HepG2 (cell line): ENCODE results near the gene ZNF507. TPM values are rescaled to one million over a fixed set of nuclear protein-coding genes. Genes with fewer than 3 reads are reported as not detected.

ENCODE experiments used
- FIP1L1 ChIP-seq: fragments of 200-400 bp; formaldehyde crosslinking; IDR thresholded peaks from 2 replicates; pipeline ENCODE4 v1.6.1; 2018; ENCODE audit warnings: low read depth, mild to moderate bottlenecking, low read length, moderate library complexity, borderline replicate concordance; ENCODE audit not compliant: insufficient read depth
- HNRNPK ChIP-seq: fragments of 200-400 bp; formaldehyde crosslinking; IDR thresholded peaks from 2 replicates; pipeline ENCODE4 v1.6.1; 2018; ENCODE audit warnings: low read length, low read depth, moderate library complexity, mild to moderate bottlenecking; ENCODE audit not compliant: poor library complexity, severe bottlenecking
- JUNB ChIP-seq: sonication (generic); formaldehyde crosslinking; IDR thresholded peaks from 2 replicates; pipeline ENCODE4 v1.8.0; 2022; ENCODE audit warnings: missing genetic modification reagents, mild to moderate bottlenecking, borderline replicate concordance
- LBX2 ChIP-seq: sonication (generic); formaldehyde crosslinking; IDR thresholded peaks from 2 replicates; pipeline ENCODE4 v1.5.0; 2020; ENCODE audit warnings: missing genetic modification reagents, mild to moderate bottlenecking, borderline replicate concordance
- NFE2L1 ChIP-seq: sonication (generic); formaldehyde crosslinking; IDR thresholded peaks from 2 replicates; pipeline ENCODE4 v1.4.0; 2020; ENCODE audit warnings: missing genetic modification reagents, mild to moderate bottlenecking, borderline replicate concordance
- NPAS2 ChIP-seq: sonication (generic); formaldehyde crosslinking; IDR thresholded peaks from 2 replicates; pipeline ENCODE4 v1.8.0; 2022; ENCODE audit warnings: mild to moderate bottlenecking, missing genetic modification reagents, borderline replicate concordance
- PHF5A ChIP-seq: IDR thresholded peaks from one replicate; pipeline ENCODE4 v1.6.1; 2018; ENCODE audit warnings: low read depth, missing genetic modification reagents; ENCODE audit not compliant: unreplicated experiment
- PPARG ChIP-seq: conservative IDR thresholded peaks from 2 replicates; pipeline ENCODE4 v1.6.1; 2016; ENCODE audit warnings: missing biosample characterization, missing genetic modification reagents
- RBAK ChIP-seq: sonication (generic); formaldehyde crosslinking; IDR thresholded peaks from 2 replicates; pipeline ENCODE4 v1.5.1; 2020; ENCODE audit warnings: mild to moderate bottlenecking, missing genetic modification reagents
- TBL1XR1 ChIP-seq: fragments of 150-350 bp; IDR thresholded peaks from 2 replicates; pipeline ENCODE4 v1.6.1; 2014; ENCODE audit warnings: borderline replicate concordance, low read length; ENCODE audit not compliant: partially characterized antibody
- TFDP2 ChIP-seq: sonication (generic); formaldehyde crosslinking; IDR thresholded peaks from 2 replicates; pipeline ENCODE4 v1.4.0; 2020; ENCODE audit warnings: missing genetic modification reagents
- TRIM22 ChIP-seq: fragments of 450-650 bp; IDR thresholded peaks from 2 replicates; pipeline ENCODE4 v1.6.1; 2017
- ZFX ChIP-seq: sonication (generic); formaldehyde crosslinking; IDR thresholded peaks from 2 replicates; pipeline ENCODE4 v1.4.0; 2020; ENCODE audit warnings: mild to moderate bottlenecking, low read depth, missing genetic modification reagents, moderate library complexity
- ZMAT5 ChIP-seq: sonication (generic); formaldehyde crosslinking; IDR thresholded peaks from 2 replicates; pipeline ENCODE4 v1.5.0; 2020; ENCODE audit warnings: mild to moderate bottlenecking, low read depth, missing genetic modification reagents, borderline replicate concordance
- ZNF687 ChIP-seq: sonication (generic); formaldehyde crosslinking; IDR thresholded peaks from 2 replicates; pipeline ENCODE4 v1.5.1; 2020; ENCODE audit warnings: mild to moderate bottlenecking, missing genetic modification reagents, moderate library complexity
- ZNF883 ChIP-seq: sonication (generic); formaldehyde crosslinking; IDR thresholded peaks from 2 replicates; pipeline ENCODE4 v1.5.1; 2020; ENCODE audit warnings: mild to moderate bottlenecking, missing genetic modification reagents; ENCODE audit errors: not compliant biosample characterization
- ZSCAN12 ChIP-seq: sonication (generic); formaldehyde crosslinking; IDR thresholded peaks from 2 replicates; pipeline ENCODE4 v1.9.0; 2021; ENCODE audit warnings: mild to moderate bottlenecking, missing genetic modification reagents
- polyA plus RNA-seq, 8 experiments: library from polyadenylated mRNA; depleted of rRNA in 3 of 8; stranded (reverse) in 7 of 8; unstranded in 1 of 8; fragments of >200 nt; fragmentation: Illumina TruSeq in 4 of 8; extraction: Trizol in 4 of 8; gene quantifications; 2 replicates each; pipeline versions ENCODE4 v1.2.1 to v1.2.3, GENCODE V29; 2011 to 2016; ENCODE audit warnings: low read depth in 4 of 8, missing spikeins in 1 of 8, mixed read lengths in 1 of 8; ENCODE audit not compliant: insufficient read depth in 1 of 8
- total RNA-seq, 5 experiments: library from RNA; depleted of rRNA; stranded (reverse); fragments of >200 nt; fragmentation: Illumina TruSeq; extraction: Trizol; gene quantifications; 2 replicates each; pipeline ENCODE4 v1.2.3, GENCODE V29; 2016; ENCODE audit warnings: low read depth in 1 of 5

The ZNF507 gene
- total and polyA plus RNA-seq, 2 of the 13 experiments (the other 11 are each of a cell fraction or from before 2014, with no cell fraction given), result 7.3 to 10.9 TPM

- TF ChIP-seq ZNF687 (CRISPR knock-in tag) (peak; percentile 82), ZNF883 (CRISPR knock-in tag) (no peak), PHF5A (CRISPR knock-in tag) (peak; percentile 78), ZFX (CRISPR knock-in tag) (peak; percentile 85), ZSCAN12 (CRISPR knock-in tag) (no peak), TRIM22 (no peak), ZMAT5 (CRISPR knock-in tag) (no peak), NFE2L1 (CRISPR knock-in tag) (no peak), PPARG (0 out of 2 replicates have a peak, but pooled peaks have one; percentile 43), NPAS2 (CRISPR knock-in tag) (no peak), FIP1L1 (no peak), JUNB (CRISPR knock-in tag) (no peak), HNRNPK (peak; percentile 69), TFDP2 (CRISPR knock-in tag) (peak; percentile 62; the same call in 1 of the 2 replicates), LBX2 (no peak), RBAK (CRISPR knock-in tag) (no peak), TBL1XR1 (no peak)
These were observed 60.2 kb downstream of the ZNF507 start, which contains the start of gene DPY19L3 (continued) for GRCh38 chr19:32405431-32406160.
